Measurements from ENCODE around the gene LRP2. TPM values are rescaled to one million over a fixed set of nuclear protein-coding genes. Genes with fewer than 3 reads are reported as not detected.

LRP2 gene
- polyA plus RNA-seq, 6 donors from 2014 or later = not detected

DNA sequence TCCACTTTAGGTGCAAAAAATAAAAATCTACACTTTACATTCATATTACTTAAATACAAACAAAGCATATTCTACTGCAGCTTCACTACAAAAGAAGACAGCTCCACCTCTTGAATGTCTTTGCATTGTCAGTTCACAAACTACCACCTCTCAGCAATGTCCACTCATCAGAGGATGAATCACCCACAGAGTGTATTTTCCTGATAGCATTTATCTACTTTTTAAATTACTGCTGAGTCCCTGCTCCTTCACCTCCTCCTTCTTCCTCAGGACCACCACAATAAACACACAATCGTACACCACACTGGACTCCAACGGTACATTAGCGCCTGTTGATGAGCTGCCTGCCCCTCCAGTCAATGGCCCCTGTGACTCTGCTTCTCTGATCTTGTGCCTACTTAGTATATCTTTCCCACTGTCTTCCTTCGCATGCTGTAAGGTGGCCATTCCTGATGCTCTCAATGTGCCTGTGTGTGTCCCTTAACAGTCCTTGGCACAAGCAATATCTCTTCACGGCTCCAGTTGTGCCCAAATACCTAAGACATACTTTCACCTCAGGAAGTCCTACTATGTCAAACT is 172.0 kb downstream of the LRP2 start:
- H3K27me3 Mint-ChIP-seq = peaks cover 0 to 3% (median 0%) of the 10 kb centered on the region in 3 donors
- no peaks in the 10 kb centered on the region for H3K36me3 Mint-ChIP-seq
- H3K27ac Mint-ChIP-seq = no peak overlapping the region
- peaks cover 0 to 4% (median 0%) of the 10 kb centered on the region in 7 donors for H3K9me3 Mint-ChIP-seq
- H3K4me1 Mint-ChIP-seq = no peaks in the 10 kb centered on the region
- ATAC-seq (ENCODE audit: low read depth in 2 of 2) = no peak
- H3K4me3 Mint-ChIP-seq = no peak overlapping the region
- DNase-seq = no peak

DNA sequence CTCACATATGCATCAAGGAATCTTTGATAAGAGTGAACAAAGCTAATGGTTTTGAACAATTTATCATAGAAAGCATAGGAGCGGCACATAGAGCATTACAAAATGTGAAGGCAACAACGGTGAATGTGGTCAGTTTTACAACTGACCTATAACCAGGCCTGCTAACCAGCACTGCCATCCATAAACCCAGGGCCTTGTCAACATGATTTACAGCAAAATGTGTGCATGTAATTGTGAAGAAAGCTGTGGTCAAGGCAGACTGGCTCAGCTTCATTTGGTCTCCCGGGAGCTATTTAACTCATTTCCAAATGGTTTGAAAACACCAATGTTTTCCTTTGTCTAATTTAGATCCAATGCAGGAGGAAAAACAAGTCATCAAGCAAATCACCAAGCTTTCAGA is 173.2 kb downstream of the LRP2 start:
- no peak for DNase-seq
- Mint-ChIP-seq H3K27me3 (peaks cover 0 to 3% (median 0%) of the 10 kb centered on the region in 3 donors), H3K4me1 (no peaks in the 10 kb centered on the region), H3K9me3 (peaks cover 0 to 4% (median 0%) of the 10 kb centered on the region in 7 donors), H3K27ac (no peak overlapping the region), H3K36me3 (no peaks in the 10 kb centered on the region), H3K4me3 (no peak overlapping the region)
- no peak for ATAC-seq (ENCODE audit: low read depth in 2 of 2)

DNA sequence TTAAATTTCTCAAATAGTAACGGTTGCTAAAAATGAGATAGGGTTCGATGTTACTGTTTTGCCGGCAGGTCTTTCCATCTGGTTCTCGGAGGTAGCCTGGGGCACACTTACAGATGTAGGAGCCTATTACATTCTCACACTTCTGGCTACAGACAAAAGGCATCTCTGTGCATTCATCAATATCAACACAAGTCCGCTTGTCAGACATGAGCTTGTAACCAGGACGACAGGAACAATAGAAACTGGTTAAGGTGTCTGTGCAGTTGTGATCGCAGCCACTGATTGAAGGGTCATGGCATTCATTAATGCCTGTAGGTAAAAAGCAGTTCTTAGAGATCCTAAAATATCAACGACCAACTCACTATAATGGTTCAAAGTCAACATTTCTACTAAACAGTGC is 176.6 kb downstream of the LRP2 start:
- Mint-ChIP-seq H3K36me3 (no peaks in the 10 kb centered on the region), H3K27ac (no peak overlapping the region), H3K9me3 (peaks cover 0 to 4% (median 0%) of the 10 kb centered on the region in 7 donors), H3K4me3 (no peak overlapping the region), H3K4me1 (no peaks in the 10 kb centered on the region), H3K27me3 (peaks cover 0 to 7% (median 0%) of the 10 kb centered on the region in 3 donors)
- no peak for DNase-seq
- ATAC-seq (ENCODE audit: low read depth in 2 of 2) = no peak

DNA sequence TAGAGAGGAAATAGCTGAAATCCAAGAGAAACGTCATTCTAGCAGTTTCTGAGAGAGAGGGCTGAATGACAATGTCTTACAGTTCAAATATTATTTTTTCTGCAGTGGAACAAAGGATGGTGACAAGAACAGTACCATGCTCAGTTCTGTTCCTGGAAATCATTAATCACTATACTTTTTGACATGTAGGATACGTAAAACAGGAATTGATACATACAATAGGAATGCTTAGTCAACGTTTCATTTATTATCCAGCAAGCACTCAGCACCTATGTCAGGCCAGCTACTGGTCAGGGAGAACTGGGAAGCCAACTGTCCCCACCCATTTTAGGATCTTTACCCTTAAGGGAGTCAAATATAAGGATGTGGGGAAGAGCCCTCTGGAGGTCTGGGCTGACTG is 178.3 kb downstream of the LRP2 start:
- Mint-ChIP-seq H3K27ac (no peak overlapping the region), H3K36me3 (no peaks in the 10 kb centered on the region), H3K9me3 (peaks cover 0 to 4% (median 0%) of the 10 kb centered on the region in 7 donors), H3K4me3 (no peak overlapping the region), H3K27me3 (peaks cover 0 to 7% (median 0%) of the 10 kb centered on the region in 3 donors), H3K4me1 (no peaks in the 10 kb centered on the region)
- DNase-seq (no peak), ATAC-seq (ENCODE audit: low read depth in 2 of 2) (no peak)

DNA sequence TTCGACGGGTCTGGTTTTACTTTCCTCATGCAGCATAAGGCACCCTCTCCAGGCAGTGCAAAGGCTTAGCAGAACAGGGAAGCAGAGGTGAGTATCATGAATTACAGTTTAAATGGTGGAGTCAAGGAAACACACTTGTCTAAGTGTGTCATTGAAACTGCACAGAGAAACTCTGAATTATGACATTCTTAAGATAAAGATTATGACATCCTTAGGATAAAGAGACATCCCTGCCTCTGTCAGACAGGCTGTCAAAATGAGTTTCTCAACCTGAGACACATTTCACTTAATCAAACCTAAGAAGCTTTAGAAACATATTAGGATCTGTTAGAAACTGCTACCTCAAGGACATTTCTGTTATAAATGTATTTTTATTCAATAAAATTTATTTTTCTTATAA is 179.8 kb downstream of the LRP2 start:
- no peak overlapping the region for H3K27ac Mint-ChIP-seq
- no peak for DNase-seq
- ATAC-seq (ENCODE audit: low read depth in 2 of 2) = no peak
- H3K27me3 Mint-ChIP-seq = peaks cover 0 to 7% (median 4%) of the 10 kb centered on the region in 3 donors
- H3K4me1 Mint-ChIP-seq = no peaks in the 10 kb centered on the region
- no peaks in the 10 kb centered on the region for H3K36me3 Mint-ChIP-seq
- no peaks in the 10 kb centered on the region for H3K9me3 Mint-ChIP-seq
- H3K4me3 Mint-ChIP-seq = no peak overlapping the region

DNA sequence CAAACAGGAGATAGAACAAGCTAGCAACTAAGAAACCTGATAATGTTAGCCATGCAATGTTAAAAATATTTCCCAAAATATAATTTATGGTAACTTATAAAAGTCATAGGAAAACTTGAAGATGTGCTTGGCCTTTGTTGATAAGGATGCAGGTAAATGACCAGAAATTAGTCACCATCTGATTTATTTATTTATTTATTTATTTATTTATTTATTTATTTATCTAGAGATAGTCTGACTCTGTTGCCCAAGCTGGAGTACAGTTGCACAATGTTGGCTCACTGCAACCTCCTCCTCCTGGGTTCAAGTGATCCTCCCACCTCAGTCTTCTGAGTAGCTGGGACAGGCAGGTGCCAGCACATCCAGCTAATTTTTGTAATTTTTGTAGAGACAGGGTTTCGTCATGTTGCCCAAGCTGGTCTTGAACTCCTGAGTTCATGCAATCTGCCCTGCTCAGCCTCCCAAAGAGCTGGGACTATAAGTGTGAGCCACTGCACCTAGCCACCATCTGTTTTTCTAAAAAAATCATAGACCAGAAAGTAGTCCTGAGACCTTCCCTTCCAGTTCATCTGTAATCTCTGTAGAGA is 183.4 kb downstream of the LRP2 start:
- DNase-seq (no peak), ATAC-seq (ENCODE audit: low read depth in 2 of 2) (no peak)
- Mint-ChIP-seq H3K4me3 (no peak overlapping the region), H3K27me3 (peaks cover 3 to 12% (median 7%) of the 10 kb centered on the region in 3 donors), H3K27ac (no peak overlapping the region), H3K36me3 (no peaks in the 10 kb centered on the region), H3K9me3 (no peaks in the 10 kb centered on the region), H3K4me1 (no peaks in the 10 kb centered on the region)

DNA sequence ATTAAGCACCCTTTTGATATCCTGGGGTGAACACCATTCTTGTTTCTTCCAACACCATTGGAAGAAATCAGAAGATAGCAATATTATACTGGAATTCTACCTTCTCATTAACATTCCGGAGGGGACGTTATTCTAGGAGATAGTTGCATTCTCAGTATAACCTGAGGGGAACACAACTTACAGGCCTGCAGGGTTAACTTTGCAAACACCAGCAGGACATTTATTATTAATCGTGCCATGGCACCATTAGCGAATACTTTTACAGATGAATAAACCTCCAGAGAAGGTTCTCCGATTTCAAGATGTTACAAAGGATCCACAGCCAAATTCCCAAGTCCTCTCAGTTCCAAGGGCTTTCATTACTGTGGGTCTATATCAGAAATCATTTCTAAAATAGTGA is 184.0 kb downstream of the LRP2 start:
- DNase-seq = no peak
- Mint-ChIP-seq H3K4me3 (no peak overlapping the region), H3K36me3 (no peaks in the 10 kb centered on the region), H3K27ac (no peak overlapping the region), H3K4me1 (no peaks in the 10 kb centered on the region), H3K9me3 (no peaks in the 10 kb centered on the region), H3K27me3 (peaks cover 6 to 10% (median 9%) of the 10 kb centered on the region in 3 donors)
- no peak for ATAC-seq (ENCODE audit: low read depth in 2 of 2)

DNA sequence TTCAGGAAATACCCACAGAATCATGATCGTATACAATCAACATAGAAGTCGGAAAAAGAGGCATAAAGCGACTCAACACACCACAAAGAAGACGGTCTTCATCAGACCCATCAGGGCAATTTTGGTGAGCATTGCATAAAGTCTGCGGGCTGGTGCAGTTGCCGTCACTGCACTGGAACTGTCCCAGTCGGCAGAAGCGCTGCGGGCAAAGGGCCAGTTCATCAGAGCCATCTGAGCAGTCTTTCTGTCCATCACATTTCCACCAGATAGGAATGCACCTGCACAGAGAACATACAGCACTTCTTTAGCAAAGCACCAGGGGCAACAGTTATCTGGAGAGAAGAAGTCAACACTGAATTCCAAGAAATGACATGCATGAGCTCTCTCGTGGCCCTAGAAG is 187.2 kb downstream of the LRP2 start:
- Mint-ChIP-seq H3K27me3 (peaks cover 9 to 18% (median 10%) of the 10 kb centered on the region in 3 donors), H3K4me3 (no peak overlapping the region), H3K9me3 (no peaks in the 10 kb centered on the region), H3K4me1 (no peaks in the 10 kb centered on the region), H3K27ac (no peak overlapping the region), H3K36me3 (no peaks in the 10 kb centered on the region)
- ATAC-seq (ENCODE audit: low read depth in 2 of 2) (no peak), DNase-seq (no peak)

DNA sequence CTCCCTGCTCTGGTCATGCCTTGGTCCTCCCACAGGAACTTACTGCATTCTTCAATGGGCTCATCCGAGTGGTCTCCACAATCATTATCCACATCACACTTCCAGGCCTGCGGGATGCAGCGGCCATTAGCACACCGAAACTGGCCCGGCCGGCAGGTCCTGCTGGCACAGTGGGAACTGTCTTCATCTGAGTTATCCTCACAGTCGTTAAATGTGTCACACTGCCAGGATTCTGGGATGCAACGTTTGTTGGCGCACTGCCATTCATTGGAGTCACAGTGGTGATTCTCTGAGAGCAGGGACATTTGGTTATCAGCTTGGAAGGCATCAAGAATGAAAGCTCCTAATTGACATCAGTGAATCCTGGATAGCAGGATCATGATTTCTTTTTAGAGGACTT is 188.5 kb downstream of the LRP2 start:
- no peak for ATAC-seq (ENCODE audit: low read depth in 2 of 2)
- Mint-ChIP-seq H3K4me1 (no peaks in the 10 kb centered on the region), H3K27ac (no peak overlapping the region), H3K36me3 (no peaks in the 10 kb centered on the region), H3K4me3 (no peak overlapping the region), H3K9me3 (no peaks in the 10 kb centered on the region), H3K27me3 (peaks cover 9 to 18% (median 10%) of the 10 kb centered on the region in 3 donors)
- DNase-seq = no peak

DNA sequence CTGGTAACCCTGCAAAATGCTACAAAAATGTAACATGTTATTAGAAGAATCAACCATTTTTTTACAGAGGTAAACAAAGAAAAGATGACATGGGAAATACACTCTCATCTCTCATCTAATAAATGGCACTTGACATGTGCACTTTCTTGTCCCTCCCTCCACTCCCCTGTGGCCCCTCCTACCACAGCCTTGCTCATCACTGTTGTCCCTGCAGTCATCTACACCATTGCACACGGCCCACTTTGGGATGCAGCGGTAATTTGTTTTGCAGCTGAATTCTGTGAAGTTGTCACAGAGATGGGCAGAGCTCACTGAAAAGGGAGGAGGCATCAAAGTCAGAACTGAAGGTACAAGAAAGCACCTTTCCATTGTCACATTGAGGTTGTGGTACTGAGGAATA is 189.4 kb downstream of the LRP2 start:
- Mint-ChIP-seq H3K9me3 (peaks cover 0 to 4% (median 0%) of the 10 kb centered on the region in 7 donors), H3K4me1 (no peaks in the 10 kb centered on the region), H3K36me3 (no peaks in the 10 kb centered on the region), H3K27ac (no peak overlapping the region), H3K27me3 (peaks cover 9 to 18% (median 9%) of the 10 kb centered on the region in 3 donors), H3K4me3 (no peak overlapping the region)
- no peak for ATAC-seq (ENCODE audit: low read depth in 2 of 2)
- no peak for DNase-seq

DNA sequence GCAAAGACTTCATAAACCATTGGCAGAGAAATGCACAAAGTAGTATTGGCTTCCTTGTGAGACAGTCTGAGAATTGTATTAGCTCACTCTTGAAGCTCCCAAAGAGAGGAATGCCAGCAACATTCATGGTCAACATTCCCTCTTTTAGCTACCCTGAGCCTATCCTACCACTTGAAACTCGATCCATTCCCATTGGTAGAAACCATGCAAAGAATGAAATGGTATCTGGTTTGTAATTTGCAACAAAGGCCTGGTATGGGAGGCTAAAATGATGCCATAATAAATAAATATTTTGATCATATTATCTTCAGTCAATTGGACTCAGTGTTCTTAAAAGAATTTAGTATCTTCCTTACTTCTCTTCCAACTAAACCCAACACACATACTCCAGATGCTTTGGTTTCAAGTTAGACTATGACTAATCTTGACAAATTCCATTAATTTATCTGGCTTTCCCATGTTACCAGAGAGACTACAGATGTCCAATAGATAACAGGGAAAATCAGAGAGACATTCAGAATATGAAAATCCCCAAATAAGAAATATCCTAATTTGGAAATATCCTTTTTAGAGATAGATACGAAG is 190.1 kb downstream of the LRP2 start:
- H3K27ac Mint-ChIP-seq = no peak overlapping the region
- H3K9me3 Mint-ChIP-seq = peaks cover 0 to 4% (median 0%) of the 10 kb centered on the region in 7 donors
- no peak for ATAC-seq (ENCODE audit: low read depth in 2 of 2)
- no peaks in the 10 kb centered on the region for H3K36me3 Mint-ChIP-seq
- H3K27me3 Mint-ChIP-seq = peaks cover 5 to 18% (median 9%) of the 10 kb centered on the region in 3 donors
- no peaks in the 10 kb centered on the region for H3K4me1 Mint-ChIP-seq
- no peak overlapping the region for H3K4me3 Mint-ChIP-seq
- no peak for DNase-seq

DNA sequence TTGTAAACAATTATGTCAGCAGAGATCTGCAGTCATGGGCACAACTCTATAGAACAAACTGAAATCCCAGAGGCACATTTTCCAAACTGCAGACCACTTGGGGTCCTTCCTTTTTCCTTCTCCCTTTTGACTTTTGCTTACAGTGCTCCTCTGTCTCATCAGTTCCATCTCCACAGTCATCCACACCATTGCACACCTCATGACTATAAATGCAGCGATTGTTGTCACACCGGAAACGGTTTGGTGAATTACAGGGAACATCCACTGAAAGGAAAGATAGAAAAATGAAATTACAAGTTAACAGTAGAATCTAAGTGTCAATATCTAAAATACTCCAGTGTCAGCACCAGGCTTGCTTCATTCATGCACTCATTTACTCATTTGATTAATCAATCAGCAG is 196.5 kb downstream of the LRP2 start:
- no peak for ATAC-seq (ENCODE audit: low read depth in 2 of 2)
- no peaks in the 10 kb centered on the region for H3K4me1 Mint-ChIP-seq
- H3K4me3 Mint-ChIP-seq = no peak overlapping the region
- peaks cover 0 to 11% (median 11%) of the 10 kb centered on the region in 3 donors for H3K27me3 Mint-ChIP-seq
- no peak for DNase-seq
- no peaks in the 10 kb centered on the region for H3K36me3 Mint-ChIP-seq
- H3K27ac Mint-ChIP-seq = no peak overlapping the region
- peaks cover 0 to 7% (median 0%) of the 10 kb centered on the region in 7 donors for H3K9me3 Mint-ChIP-seq

DNA sequence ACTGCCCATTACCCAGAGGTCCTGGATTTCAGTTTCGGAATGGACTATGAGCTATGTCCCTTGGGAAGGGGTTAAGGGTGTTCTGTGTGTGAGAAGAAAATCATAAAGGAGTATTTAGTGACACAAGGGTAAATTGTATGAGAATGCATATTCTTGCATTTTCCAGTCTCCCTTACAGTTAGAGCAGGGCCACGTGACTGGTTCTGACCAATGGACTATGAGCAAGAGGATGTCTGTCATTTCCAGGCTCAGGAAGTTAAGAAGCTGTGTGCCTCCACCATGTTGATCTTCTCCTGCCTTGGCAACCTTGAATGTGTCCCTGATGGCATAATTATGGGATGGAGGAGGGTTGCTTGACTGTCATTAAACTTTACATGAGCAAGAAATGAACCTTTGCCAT is 198.0 kb downstream of the LRP2 start:
- Mint-ChIP-seq H3K27ac (no peak overlapping the region), H3K4me1 (no peaks in the 10 kb centered on the region), H3K27me3 (peaks cover 0 to 15% (median 8%) of the 10 kb centered on the region in 3 donors), H3K4me3 (no peak overlapping the region), H3K36me3 (no peaks in the 10 kb centered on the region), H3K9me3 (peaks cover 0 to 7% (median 0%) of the 10 kb centered on the region in 7 donors)
- DNase-seq = no peak
- no peak for ATAC-seq (ENCODE audit: low read depth in 2 of 2)

DNA sequence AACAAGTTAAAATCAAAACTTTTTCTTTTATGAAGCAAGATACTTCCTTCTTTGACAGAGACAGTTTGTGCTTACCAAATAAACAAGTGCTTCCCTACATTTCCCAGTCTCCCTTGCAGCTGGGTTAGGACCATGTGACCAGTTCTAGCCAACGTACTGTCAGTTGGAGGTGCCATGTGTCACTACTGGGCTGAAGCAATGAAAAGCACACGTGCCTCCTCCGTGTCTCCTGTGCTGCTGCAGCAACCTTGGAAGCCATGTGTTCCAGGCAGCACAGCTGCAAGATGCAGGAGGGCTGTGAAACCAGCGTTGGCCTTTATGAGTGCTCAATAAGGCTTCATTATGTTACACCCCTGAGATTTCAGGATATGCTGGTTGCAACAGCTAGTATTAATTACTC is 199.7 kb downstream of the LRP2 start:
- ATAC-seq (ENCODE audit: low read depth in 2 of 2) (no peak), DNase-seq (no peak)
- H3K9me3 Mint-ChIP-seq = peaks cover 0 to 4% (median 0%) of the 10 kb centered on the region in 7 donors
- H3K36me3 Mint-ChIP-seq = no peaks in the 10 kb centered on the region
- H3K27ac Mint-ChIP-seq = no peak overlapping the region
- no peaks in the 10 kb centered on the region for H3K4me1 Mint-ChIP-seq
- no peak overlapping the region for H3K4me3 Mint-ChIP-seq
- H3K27me3 Mint-ChIP-seq = peaks cover 0 to 20% (median 8%) of the 10 kb centered on the region in 3 donors

Measured in naive B cell (primary cell).